AG09319 (cell line): ENCODE results near the gene FGGY.

Experiments used
- DNase-seq: peaks from one replicate; pipeline ENCODE4 v3.0.0-alpha.2; 2010; ENCODE audit warnings: low read depth; ENCODE audit errors: extremely low read depth
- TF ChIP-seq, protein P1 (sequence below): IDR thresholded peaks from 2 replicates; pipeline ENCODE4 v1.5.1; 2011; ENCODE audit warnings: low read depth, mild to moderate bottlenecking, inconsistent platforms, low read length, moderate library complexity

FGGY gene

DNA sequence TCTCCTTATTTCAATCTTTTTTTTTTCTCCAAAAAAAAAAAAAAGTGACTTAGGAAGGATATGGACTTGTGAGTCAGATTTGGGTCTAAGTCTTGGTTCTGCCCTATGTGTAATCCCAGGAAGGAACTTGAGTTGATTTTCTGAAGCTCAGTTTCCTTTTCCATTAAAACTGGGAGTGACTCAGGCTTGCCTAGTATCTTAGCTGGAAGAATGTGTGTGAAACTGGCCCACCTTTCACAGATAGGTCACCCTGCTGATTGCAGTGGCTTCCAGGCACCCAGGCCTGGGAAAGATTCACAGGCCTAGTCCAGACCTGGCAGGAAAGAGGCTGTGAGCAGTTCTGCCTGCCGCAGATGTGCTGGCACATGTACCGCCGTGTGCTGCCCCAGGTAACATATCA is 299.5 kb downstream of the FGGY start:
- TF ChIP-seq, protein P1, sequence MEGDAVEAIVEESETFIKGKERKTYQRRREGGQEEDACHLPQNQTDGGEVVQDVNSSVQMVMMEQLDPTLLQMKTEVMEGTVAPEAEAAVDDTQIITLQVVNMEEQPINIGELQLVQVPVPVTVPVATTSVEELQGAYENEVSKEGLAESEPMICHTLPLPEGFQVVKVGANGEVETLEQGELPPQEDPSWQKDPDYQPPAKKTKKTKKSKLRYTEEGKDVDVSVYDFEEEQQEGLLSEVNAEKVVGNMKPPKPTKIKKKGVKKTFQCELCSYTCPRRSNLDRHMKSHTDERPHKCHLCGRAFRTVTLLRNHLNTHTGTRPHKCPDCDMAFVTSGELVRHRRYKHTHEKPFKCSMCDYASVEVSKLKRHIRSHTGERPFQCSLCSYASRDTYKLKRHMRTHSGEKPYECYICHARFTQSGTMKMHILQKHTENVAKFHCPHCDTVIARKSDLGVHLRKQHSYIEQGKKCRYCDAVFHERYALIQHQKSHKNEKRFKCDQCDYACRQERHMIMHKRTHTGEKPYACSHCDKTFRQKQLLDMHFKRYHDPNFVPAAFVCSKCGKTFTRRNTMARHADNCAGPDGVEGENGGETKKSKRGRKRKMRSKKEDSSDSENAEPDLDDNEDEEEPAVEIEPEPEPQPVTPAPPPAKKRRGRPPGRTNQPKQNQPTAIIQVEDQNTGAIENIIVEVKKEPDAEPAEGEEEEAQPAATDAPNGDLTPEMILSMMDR: no peak
- DNase-seq: peak; percentile 56

DNA sequence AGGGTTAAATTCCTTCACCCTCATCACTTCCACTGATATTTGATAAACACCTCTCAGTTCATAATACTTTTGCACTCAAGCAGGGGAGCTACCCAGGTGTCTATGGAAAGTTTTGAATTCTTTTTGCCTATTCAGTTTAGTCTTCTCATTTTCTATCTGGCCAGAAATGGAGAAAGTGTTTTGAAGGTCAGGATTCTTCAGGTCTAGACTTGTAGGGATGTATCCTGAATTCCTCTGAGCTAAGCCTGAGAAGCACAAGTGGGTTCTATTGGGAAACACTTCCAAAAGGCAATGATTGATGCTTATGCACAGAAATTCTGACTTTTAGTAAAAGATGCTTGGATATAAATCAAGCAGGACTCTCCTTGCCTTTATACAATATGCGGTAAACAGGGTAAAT is 300.1 kb downstream of the FGGY start:
- TF ChIP-seq, protein P1: no peak
- DNase-seq: no peak

DNA sequence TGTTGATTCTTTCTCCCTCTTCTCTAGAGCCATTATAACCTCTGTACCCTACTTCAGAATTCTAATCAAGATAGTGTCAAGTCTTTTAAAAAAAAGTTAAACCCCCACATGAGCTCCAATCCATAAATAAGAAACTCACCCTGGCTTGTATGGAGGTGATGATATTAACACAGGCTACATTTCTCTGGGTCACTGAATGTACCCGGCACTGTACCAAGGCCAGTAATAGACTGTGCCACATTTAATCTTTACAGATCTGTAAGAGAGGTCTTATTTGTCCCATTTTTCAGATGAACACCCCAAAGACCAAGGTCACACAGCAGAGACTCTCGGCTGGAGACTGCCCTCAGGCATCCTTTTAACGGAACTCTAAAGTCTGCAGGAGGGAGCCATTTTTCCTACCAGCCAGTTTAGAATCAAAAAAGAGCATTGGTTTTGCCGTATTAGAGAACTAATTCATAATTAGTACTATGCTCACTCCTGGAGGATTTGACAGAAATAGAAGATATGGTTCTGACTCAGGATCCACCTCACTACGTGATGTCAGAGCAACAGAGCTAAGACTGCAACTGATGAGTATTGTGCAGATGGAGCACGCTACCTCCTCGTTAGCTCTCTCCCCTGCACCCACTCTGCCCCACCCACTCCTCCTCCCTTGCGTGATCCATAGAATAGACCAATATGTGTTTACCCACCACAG is 300.7 kb downstream of the FGGY start:
- DNase-seq: no peak
- TF ChIP-seq, protein P1: no peak

DNA sequence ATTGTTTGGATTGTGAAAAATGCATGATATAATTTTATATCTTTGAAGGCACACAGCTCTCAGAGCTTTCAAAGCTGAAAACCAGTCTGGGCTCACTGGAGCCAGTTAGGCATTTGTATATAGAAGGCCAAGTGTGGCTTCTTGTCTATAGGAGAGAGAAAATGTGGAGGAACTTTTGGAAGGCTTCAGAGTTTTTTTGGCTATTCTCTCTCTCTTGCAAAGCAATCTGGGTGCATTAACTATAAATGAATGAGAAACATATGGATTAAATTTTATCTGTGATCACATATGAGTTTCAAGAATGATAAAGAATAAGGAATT is 301.2 kb downstream of the FGGY start:
- DNase-seq: no peak
- TF ChIP-seq, protein P1: no peak

DNA sequence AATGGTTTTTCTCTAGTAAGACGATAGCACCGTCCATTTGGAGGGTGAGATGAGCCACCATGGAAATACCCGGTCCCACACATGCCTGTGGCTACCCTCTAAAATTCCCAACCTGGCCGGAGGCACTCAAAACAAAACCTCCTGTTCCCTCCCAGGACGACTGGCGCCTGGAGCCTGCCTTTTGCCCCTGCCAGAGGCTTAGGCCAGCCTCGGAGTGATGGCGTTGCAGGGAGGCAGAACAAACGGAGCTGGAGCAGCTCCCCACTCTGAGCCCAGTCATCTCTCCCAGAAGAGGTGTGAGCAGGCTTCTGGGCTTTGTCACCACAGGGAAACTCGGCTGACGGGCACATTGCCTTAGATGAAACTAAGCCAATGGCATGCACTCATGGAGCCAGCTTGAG is 304.1 kb downstream of the FGGY start:
- DNase-seq: no peak
- TF ChIP-seq, protein P1: no peak

DNA sequence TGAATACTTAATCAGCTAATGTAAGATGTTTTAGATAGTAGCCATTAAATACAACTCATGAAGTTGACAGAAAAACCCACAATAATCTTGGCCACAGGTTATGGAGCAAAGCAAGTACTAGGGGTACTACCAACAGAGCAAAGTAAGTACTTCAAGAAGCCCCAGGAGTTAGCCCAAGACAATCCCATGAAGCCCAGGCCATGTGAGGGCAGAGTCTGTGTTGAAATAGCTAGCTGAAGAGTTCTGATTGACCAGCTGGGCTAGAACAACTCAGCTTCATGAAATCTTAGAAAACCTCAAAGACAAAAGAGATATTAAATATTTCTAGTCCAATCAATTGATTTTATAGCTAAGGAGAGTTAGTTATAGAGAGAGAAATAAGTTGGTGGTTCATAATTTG is 304.9 kb downstream of the FGGY start:
- TF ChIP-seq, protein P1: no peak
- no peak for DNase-seq

DNA sequence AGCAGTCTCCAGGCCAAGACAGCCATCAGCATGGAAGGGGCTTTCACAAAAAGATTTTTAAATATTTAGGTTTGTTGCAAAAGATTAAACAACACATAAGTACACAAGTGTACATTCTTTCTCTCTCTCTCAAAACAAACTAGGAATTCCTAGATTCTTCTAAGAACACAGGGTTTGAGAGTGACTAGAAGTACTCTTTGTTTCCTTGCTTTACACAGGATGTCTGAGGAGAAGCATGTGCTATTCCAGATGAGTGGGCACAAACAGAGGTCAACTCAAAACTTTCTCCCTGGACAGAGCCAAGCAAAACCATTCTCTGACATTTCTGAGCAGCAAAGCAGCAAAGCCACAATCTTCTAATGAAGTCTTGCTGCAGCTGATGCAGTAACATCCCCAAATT is 307.3 kb downstream of the FGGY start:
- no peak for DNase-seq
- TF ChIP-seq, protein P1: no peak
